ENCODE results near the gene P4HB. TPM values are rescaled to one million over a fixed set of nuclear protein-coding genes. Genes with fewer than 3 reads are reported as not detected.

Gene P4HB
- total and polyA plus RNA-seq, 5 donors from 2014 or later: 186 to 231 (median 213) TPM

DNA sequence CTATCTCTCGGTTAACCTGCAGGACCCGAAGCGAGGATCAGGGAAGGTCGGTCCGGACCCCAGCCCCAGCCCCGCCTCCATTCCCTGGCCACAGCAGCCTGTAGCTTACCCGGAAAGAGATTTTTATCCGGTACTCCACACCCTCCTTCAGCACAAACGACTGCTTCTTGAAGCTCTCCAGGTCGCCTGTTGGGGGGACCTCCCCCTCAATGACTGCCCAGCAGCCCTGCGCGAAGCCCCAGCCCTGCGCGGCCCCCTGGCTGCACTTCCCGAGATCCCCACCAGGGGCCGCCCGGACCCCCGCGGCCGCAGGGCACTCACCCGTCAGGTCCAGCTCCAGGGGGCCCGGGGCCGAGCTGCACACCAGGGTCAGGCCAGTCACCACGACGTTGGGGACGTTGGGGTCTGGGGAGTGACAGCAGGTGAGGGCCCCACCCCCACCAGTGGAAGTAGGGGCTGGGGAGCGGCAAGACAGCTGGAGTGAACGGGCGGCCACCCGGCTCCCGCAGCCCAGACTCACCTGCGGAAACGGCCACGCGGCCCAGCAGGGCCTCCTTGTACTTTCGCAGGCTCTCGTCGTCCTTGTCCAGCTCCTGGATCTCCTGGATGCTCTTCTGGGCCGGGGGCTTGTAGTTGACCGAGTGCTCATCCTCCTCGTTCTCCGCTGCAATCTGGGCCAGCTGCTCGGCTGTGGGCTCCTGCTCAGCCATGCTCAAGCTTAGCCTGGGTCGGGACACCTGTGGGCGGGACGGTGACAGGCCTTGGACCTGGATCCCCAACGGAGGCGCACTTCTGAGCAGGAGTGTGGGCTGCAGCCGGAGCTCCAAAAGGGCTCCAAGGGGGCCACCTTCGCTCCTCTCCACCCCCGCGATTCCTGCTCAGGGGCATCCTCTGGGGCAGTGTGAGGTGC lies 9.1 kb upstream of the P4HB start:
- DNase-seq (peak in 1 of 3 donors; percentile 31), ATAC-seq (ENCODE audit: low read depth in 2 of 2) (no peak)
- H3K27me3 Mint-ChIP-seq: no peaks in the 10 kb centered on the region
- peak overlapping the region; percentile 86 to 99 (median 90) for H3K4me3 Mint-ChIP-seq
- Histone ChIP-seq H3K27ac (ENCODE audit: insufficient read depth, low read length, poor library complexity, severe bottlenecking) (peak overlapping the region; percentile 97), H3K36me3 (ENCODE audit: control insufficient read depth, insufficient read depth, low read length) (peaks cover 16% of the 10 kb centered on the region), H3K9me3 (ENCODE audit: control insufficient read depth in 2 of 2, low read length in 2 of 2) (no peaks in the 10 kb centered on the region), H3K27me3 (ENCODE audit: control insufficient read depth, insufficient read depth, low read length) (no peaks in the 10 kb centered on the region), H3K4me1 (ENCODE audit: control insufficient read depth, insufficient read depth, low read length, poor library complexity, severe bottlenecking) (peaks cover 48% of the 10 kb centered on the region), H3K4me3 (ENCODE audit: low read depth, low read length) (no peak overlapping the region)
- H3K36me3 Mint-ChIP-seq: peaks cover 3% of the 10 kb centered on the region
- H3K4me1 Mint-ChIP-seq: peaks cover 0 to 52% (median 8%) of the 10 kb centered on the region in 4 donors
- peak overlapping the region; percentile 43 to 95 (median 91) for H3K27ac Mint-ChIP-seq
- peaks cover 0 to 1% (median 0%) of the 10 kb centered on the region in 7 donors for H3K9me3 Mint-ChIP-seq

DNA sequence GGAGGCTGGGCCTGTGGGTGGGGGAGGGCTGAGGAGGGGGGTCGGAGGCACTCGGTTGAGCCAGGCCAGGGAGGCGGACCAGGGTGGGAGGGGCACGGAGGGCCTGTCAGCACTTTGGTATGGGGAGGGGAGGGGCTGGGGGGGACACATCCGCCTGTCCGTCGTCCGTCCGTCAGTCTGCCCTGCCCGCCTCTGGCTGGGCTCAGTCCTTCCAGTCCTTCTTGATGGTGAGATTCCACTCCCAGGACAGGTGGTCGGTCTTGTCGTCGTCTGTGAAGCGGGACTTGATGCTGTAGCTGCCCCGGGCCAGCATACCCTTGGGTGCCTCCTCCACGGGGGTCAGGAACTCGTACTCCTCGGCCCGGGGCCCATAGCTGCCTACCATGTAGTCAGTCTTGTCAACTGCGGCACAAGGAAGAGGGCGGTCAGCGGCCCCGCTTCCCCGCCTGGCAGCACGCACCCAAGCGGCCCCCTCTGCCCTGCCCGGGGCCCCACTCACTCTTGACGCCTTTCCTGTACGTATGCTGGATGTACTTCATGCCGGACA lies 8.4 kb upstream of the P4HB start:
- H3K4me3 ChIP-seq (ENCODE audit: low read depth, low read length): no peak overlapping the region
- H3K27ac Mint-ChIP-seq: no peak overlapping the region
- H3K9me3 Mint-ChIP-seq: peaks cover 0 to 1% (median 0%) of the 10 kb centered on the region in 7 donors
- H3K27me3 ChIP-seq (ENCODE audit: control insufficient read depth, insufficient read depth, low read length): no peaks in the 10 kb centered on the region
- DNase-seq (no peak), ATAC-seq (ENCODE audit: low read depth in 2 of 2) (no peak)
- peaks cover under 1 to 44% (median 7%) of the 10 kb centered on the region in 4 donors for H3K4me1 Mint-ChIP-seq
- H3K4me1 ChIP-seq (ENCODE audit: control insufficient read depth, insufficient read depth, low read length, poor library complexity, severe bottlenecking): peaks cover 48% of the 10 kb centered on the region
- H3K9me3 ChIP-seq (ENCODE audit: control insufficient read depth in 2 of 2, low read length in 2 of 2): no peaks in the 10 kb centered on the region
- peak overlapping the region; percentile 97 for H3K27ac ChIP-seq (ENCODE audit: insufficient read depth, low read length, poor library complexity, severe bottlenecking)
- H3K36me3 ChIP-seq (ENCODE audit: control insufficient read depth, insufficient read depth, low read length): peaks cover 16% of the 10 kb centered on the region
- peak overlapping the region in 3 of 4 donors; percentile 15 to 99 (median 28) for H3K4me3 Mint-ChIP-seq
- peaks cover 3% of the 10 kb centered on the region for H3K36me3 Mint-ChIP-seq
- H3K27me3 Mint-ChIP-seq: no peaks in the 10 kb centered on the region

DNA sequence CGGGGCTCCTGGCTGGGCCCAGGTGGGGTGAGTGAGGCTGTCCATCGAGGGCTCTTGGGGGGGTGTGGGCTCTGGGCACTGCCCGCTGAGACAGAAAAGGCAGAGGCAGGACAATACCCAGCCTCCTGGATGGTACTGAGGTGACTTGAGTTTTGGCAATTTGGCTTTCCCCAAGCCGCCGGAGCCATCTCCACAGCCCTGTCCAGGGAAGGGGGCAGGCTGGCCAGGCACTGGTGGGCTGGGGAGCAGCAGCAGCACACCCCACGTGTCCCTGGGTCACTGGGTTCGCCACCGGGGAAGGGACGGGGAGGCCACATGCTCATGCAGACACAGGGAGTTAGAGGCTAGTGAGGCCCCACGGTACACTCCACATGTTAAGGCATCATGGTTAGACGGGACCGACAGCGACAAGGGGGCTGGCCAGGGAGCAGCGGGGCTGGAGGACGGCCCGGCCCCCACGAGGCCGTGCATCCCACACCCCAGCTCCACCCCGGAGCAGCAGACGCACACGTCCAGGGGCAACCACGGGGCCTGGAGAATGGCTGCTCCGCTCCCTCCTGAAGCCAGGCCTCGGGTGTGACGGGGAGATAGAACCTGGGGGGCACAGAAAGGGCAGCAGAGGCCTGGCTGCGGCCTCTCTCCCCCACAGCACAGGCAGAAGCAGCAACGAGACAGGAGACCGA lies 7.8 kb upstream of the P4HB start:
- H3K9me3 Mint-ChIP-seq: peaks cover 0 to 1% (median 0%) of the 10 kb centered on the region in 7 donors
- Histone ChIP-seq H3K4me3 (ENCODE audit: low read depth, low read length) (no peak overlapping the region), H3K36me3 (ENCODE audit: control insufficient read depth, insufficient read depth, low read length) (peaks cover 16% of the 10 kb centered on the region), H3K27ac (ENCODE audit: insufficient read depth, low read length, poor library complexity, severe bottlenecking) (peak overlapping the region; percentile 17), H3K9me3 (ENCODE audit: control insufficient read depth in 2 of 2, low read length in 2 of 2) (no peaks in the 10 kb centered on the region), H3K27me3 (ENCODE audit: control insufficient read depth, insufficient read depth, low read length) (no peaks in the 10 kb centered on the region), H3K4me1 (ENCODE audit: control insufficient read depth, insufficient read depth, low read length, poor library complexity, severe bottlenecking) (peaks cover 48% of the 10 kb centered on the region)
- H3K4me1 Mint-ChIP-seq: peaks cover 3 to 46% (median 8%) of the 10 kb centered on the region in 4 donors
- H3K27me3 Mint-ChIP-seq: no peaks in the 10 kb centered on the region
- DNase-seq (no peak), ATAC-seq (ENCODE audit: low read depth in 2 of 2) (no peak)
- peaks cover 3% of the 10 kb centered on the region for H3K36me3 Mint-ChIP-seq
- H3K27ac Mint-ChIP-seq: no peak overlapping the region
- H3K4me3 Mint-ChIP-seq: peak overlapping the region in 3 of 4 donors; percentile 32 to 83 (median 68)

DNA sequence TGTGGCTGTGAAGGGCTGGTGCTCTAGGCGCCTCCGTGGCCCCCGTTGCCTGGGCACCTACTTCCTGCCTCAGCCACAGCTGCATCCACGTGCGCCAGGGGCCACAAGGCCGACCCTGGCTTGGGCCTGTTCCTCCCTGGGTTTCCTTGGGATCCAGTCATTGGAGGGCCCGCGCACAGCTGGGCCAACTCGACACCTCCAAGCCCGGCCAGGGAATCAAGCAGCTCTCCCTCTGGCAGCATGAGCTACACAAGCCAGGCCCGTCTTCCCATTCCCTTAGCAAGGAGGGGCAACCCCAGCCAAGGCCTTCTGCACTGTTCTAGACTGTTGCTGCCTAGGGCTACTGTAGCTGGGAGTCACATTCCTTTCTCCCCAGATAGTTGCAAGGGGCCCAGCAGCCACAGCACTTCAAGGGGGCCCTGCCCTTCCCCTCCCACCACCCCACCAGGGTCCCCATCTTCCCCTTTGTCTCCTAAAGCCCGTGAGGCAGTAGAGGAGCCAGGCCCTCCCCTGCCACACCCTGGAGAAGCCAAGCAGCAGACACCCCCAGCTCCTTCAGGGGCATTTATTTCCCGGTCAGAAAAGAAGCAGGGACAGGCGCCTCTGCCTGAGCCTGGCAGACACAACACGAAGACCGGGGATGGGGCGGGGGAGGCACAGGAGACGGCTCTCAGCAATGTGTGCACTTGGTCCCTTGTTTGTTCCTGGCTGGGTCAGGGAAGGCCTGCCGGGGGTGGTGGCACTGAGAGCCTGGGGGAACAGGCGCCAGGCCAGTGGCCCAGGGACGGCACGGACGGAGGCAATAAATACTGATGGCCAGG lies 7.0 kb upstream of the P4HB start:
- H3K9me3 Mint-ChIP-seq: no peaks in the 10 kb centered on the region
- peak overlapping the region in 3 of 4 donors; percentile 21 to 83 (median 46) for H3K4me3 Mint-ChIP-seq
- peaks cover 3% of the 10 kb centered on the region for H3K36me3 Mint-ChIP-seq
- H3K27me3 Mint-ChIP-seq: no peaks in the 10 kb centered on the region
- no peak for ATAC-seq (ENCODE audit: low read depth in 2 of 2)
- Histone ChIP-seq H3K27me3 (ENCODE audit: control insufficient read depth, insufficient read depth, low read length) (no peaks in the 10 kb centered on the region), H3K36me3 (ENCODE audit: control insufficient read depth, insufficient read depth, low read length) (peaks cover 16% of the 10 kb centered on the region), H3K9me3 (ENCODE audit: control insufficient read depth in 2 of 2, low read length in 2 of 2) (no peaks in the 10 kb centered on the region), H3K4me1 (ENCODE audit: control insufficient read depth, insufficient read depth, low read length, poor library complexity, severe bottlenecking) (peaks cover 41% of the 10 kb centered on the region), H3K27ac (ENCODE audit: insufficient read depth, low read length, poor library complexity, severe bottlenecking) (peak overlapping the region; percentile 17), H3K4me3 (ENCODE audit: low read depth, low read length) (no peak overlapping the region)
- H3K4me1 Mint-ChIP-seq: peaks cover 6 to 45% (median 8%) of the 10 kb centered on the region in 4 donors
- DNase-seq: peak in 1 of 3 donors; percentile 38
- peak overlapping the region in 1 of 3 donors; percentile 48 for H3K27ac Mint-ChIP-seq

DNA sequence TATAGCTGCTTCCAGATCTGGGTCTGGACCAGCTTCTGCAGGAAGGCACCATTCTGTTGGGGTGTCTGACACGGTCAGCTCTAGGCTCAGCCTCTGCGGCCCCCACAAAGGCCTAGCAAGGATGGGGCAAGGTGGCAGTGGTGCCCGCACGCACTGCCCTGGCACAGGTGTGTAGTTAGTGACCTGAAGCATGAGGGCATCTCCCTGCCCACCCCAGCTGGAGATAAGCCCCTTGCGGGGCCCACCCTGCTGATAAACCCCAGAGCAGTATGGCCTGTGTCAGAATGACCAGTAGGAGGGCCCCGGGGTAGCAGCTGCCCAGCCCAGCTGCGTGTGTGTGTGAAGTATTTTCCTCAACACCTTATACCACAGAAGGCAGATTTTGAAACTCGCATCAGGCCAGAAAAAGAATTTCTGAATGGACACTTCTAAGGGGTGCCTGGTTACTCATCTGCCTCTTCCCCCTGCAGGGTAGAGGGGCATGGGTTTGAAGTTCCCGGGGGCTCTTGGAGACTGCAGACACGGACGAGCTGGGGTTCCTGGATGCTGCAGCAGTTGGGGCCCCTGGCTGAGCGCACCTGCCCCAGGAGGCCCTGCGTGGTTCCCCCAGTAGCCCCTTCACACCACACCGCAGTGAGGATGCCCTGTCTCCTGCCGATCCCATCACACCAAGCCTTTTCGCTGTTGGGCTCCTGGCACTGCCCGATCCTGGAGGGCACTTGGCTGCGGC lies 6.3 kb upstream of the P4HB start:
- Histone ChIP-seq H3K27me3 (ENCODE audit: control insufficient read depth, insufficient read depth, low read length) (no peaks in the 10 kb centered on the region), H3K4me3 (ENCODE audit: low read depth, low read length) (no peak overlapping the region), H3K9me3 (ENCODE audit: control insufficient read depth in 2 of 2, low read length in 2 of 2) (no peaks in the 10 kb centered on the region), H3K36me3 (ENCODE audit: control insufficient read depth, insufficient read depth, low read length) (peaks cover 16% of the 10 kb centered on the region), H3K27ac (ENCODE audit: insufficient read depth, low read length, poor library complexity, severe bottlenecking) (no peak overlapping the region), H3K4me1 (ENCODE audit: control insufficient read depth, insufficient read depth, low read length, poor library complexity, severe bottlenecking) (peaks cover 40% of the 10 kb centered on the region)
- peaks cover 3% of the 10 kb centered on the region for H3K36me3 Mint-ChIP-seq
- peaks cover 6 to 42% (median 11%) of the 10 kb centered on the region in 4 donors for H3K4me1 Mint-ChIP-seq
- H3K27ac Mint-ChIP-seq: peak overlapping the region in 1 of 3 donors; percentile 48
- ATAC-seq (ENCODE audit: low read depth in 2 of 2): no peak
- peak overlapping the region in 1 of 4 donors; percentile 83 for H3K4me3 Mint-ChIP-seq
- peak in 2 of 3 donors; percentile 17 to 24 for DNase-seq
- no peaks in the 10 kb centered on the region for H3K9me3 Mint-ChIP-seq
- peaks cover under 1% of the 10 kb centered on the region for H3K27me3 Mint-ChIP-seq

DNA sequence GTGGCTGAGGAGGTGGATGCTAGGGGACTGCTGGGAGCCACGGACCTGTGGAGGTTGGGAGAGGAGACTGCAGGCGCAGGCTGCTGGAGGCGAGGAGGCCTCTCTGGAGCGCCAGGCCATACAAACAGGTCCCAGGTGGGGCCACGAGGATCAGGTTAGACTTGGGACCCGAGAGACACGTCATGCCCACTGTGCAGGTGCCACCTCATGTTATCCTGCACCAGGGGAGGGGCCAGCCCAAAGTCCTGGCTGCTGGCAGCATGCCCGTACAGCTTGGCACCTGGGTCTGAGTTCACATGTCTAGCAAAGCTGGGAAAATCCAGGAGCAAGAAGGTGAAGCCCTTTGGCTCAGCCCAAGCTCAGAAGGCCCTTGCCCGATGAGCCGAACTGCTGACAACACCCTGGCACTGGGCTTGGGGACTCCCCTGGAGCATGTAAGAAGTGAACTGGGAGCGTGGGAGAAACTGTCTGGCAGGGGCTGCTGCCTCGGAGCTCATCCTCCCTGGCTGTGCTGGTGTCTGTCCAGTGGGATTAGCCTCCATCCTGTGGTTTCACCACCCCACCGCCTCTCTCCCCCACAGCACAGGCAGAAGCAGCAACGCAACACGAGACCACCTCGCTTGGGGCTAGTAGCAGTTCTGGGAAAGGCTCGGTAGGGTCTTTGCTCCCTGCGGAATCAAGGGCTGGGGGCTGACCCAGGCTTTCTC lies 5.6 kb upstream of the P4HB start:
- H3K4me1 Mint-ChIP-seq: peaks cover 6 to 46% (median 12%) of the 10 kb centered on the region in 4 donors
- Histone ChIP-seq H3K4me1 (ENCODE audit: control insufficient read depth, insufficient read depth, low read length, poor library complexity, severe bottlenecking) (peaks cover 41% of the 10 kb centered on the region), H3K36me3 (ENCODE audit: control insufficient read depth, insufficient read depth, low read length) (peaks cover 16% of the 10 kb centered on the region), H3K4me3 (ENCODE audit: low read depth, low read length) (no peak overlapping the region), H3K9me3 (ENCODE audit: control insufficient read depth in 2 of 2, low read length in 2 of 2) (no peaks in the 10 kb centered on the region), H3K27ac (ENCODE audit: insufficient read depth, low read length, poor library complexity, severe bottlenecking) (no peak overlapping the region), H3K27me3 (ENCODE audit: control insufficient read depth, insufficient read depth, low read length) (no peaks in the 10 kb centered on the region)
- H3K9me3 Mint-ChIP-seq: no peaks in the 10 kb centered on the region
- no peak for ATAC-seq (ENCODE audit: low read depth in 2 of 2)
- no peak for DNase-seq
- H3K27ac Mint-ChIP-seq: peak overlapping the region in 2 of 3 donors; percentile 29 to 55
- H3K36me3 Mint-ChIP-seq: peaks cover 3% of the 10 kb centered on the region
- peaks cover 4% of the 10 kb centered on the region for H3K27me3 Mint-ChIP-seq
- H3K4me3 Mint-ChIP-seq: peak overlapping the region in 2 of 4 donors; percentile 62 to 83
